HG03025 (cell line): ENCODE results near the gene FRK.
"Not testable (repeated sequence)": the region's sequence is repeated elsewhere in the genome, so short reads cannot be mapped to it uniquely, and the experiment has no call there.

Source experiments
- ATAC-seq: cut with Tn5 transposase; IDR thresholded peaks from one replicate; pipeline ENCODE4 v1.9.1; 2021; ENCODE audit warnings: mild to moderate bottlenecking, moderate library complexity; ENCODE audit not compliant: unreplicated experiment, low FRiP score

FRK gene

GRCh38 chr6:115958958-115959357 is 101.7 kb downstream of the FRK start:
- ATAC-seq, result no peak

DNA sequence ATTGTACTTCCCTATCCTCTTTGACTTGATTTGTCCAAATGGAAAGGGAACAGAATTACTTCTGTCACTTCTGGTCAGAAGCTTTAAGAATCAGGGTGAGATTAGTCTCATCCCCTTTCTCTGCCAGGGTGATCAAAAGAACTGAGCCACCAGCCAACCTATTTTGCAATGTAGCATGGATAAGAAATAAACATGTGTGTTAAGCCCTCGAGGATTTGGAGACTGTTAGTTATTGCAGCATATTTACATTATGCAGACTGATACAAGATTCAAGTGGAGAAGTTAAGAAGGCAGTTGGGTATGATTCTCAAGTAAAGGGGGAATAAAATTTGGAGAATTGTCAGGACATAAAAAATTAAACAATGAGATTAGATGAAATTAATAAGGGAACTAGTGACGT is 106.0 kb downstream of the FRK start:
- no peak for ATAC-seq

- no peak for ATAC-seq
Observed at GRCh38 chr6:115948751-115949150, 111.9 kb downstream of the FRK start.

GRCh38 chr6:115947966-115948541 is 112.6 kb downstream of the FRK start:
- no peak for ATAC-seq

DNA sequence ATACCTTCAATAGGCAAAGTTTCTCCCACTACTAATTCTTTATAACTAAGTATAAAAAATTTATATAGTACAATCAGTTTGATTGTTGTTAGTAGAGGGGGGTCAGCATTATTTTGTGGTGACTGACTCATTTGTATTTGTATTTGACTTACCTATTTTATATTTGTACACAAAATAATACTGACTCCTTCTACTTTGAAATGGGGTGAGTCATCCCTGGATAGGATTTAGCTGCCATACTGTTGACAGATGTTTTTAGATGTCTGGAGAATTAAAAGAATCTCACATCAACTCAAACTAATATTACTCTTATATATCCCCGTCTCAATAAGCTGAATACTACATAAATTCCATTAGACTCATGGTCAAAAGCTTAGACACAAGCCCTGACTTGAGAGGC is 114.9 kb downstream of the FRK start:
- no peak for ATAC-seq

DNA sequence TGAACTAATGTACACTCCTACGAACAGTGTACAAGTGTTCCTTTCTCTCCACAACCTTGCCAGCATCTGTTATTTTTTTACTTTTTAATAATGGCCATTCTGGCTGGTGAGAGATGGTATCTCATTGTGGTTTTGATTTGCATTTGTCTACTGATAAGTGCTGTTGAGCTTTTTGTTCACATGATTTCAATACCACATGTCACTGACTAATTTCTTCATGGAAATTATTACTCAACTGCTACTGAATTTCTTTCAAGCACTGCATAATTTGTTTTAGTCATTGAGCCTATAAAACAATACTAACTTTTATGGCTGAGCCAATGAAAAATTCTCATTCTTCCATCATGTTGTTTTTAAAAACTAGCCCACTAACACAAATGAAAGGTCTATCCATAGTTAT is 115.4 kb downstream of the FRK start:
- ATAC-seq, result no peak

- not testable (repeated sequence) for ATAC-seq
Observed at GRCh38 chr6:115944829-115945228, 115.9 kb downstream of the FRK start.

DNA sequence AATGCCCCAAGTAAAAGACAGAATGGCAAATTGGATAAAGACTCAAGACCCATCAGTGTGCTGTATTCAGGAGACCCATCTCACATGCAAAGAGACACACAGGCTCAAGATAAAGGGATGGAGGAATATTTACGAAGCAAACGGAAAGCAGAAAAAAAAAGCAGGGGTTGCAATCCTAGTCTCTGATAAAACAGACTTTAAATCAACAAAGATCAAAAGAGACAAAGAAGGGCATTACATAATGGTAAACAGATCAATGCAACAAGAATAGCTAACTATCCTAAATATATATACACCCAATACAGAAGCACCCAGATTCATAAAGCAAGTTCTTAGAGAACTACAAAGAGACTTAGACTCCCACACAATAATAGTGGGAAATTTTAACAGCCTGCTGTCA is 123.2 kb downstream of the FRK start:
- ATAC-seq, result not testable (repeated sequence)

GRCh38 chr6:115935361-115935760 is 125.3 kb downstream of the FRK start:
- ATAC-seq, result no peak

GRCh38 chr6:115934829-115935228 is 125.9 kb downstream of the FRK start:
- no peak for ATAC-seq

DNA sequence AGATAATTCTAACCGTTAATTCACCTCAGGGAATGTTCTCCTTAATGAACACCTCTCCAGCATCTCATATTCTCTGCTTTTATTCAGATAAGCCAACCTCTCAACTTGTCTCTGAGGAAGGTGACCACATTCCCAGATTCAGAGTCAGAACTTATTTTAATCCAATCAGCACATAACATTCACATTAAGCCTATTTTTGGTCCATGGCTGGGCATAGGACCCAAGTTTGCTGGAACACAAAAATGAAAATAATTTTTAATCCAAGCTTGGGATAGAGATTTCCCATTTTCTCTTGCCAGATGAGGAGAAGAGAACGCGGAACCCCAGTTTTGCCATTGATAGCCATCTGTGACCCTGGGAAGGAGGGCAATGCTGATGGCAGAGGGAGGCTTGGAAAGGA is 126.5 kb downstream of the FRK start:
- no peak for ATAC-seq

GRCh38 chr6:115932481-115932880 is 128.2 kb downstream of the FRK start:
- no peak for ATAC-seq

DNA sequence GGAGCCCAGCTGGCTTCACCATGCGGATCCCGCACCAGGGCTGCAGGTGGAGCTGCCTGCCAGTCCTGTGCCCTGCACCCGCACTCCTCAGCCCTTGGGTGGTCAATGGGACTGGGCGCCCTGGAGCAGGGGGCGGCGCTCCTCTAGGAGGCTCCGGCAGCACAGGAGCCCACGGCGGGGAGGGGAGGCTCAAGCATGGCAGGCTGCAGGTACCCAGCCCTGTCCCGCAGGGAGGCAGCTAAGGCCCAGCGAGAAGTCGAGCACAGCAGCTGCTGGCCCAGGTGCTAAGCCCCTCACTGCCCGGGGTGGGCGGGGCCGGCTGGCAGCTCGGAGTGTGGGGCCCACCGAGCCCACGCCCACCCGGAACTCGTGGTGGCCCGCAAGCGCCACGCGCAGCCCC is 132.7 kb downstream of the FRK start:
- ATAC-seq, result not testable (repeated sequence)

- no peak for ATAC-seq
Observed at GRCh38 chr6:115922971-115923370, 137.7 kb downstream of the FRK start.

DNA sequence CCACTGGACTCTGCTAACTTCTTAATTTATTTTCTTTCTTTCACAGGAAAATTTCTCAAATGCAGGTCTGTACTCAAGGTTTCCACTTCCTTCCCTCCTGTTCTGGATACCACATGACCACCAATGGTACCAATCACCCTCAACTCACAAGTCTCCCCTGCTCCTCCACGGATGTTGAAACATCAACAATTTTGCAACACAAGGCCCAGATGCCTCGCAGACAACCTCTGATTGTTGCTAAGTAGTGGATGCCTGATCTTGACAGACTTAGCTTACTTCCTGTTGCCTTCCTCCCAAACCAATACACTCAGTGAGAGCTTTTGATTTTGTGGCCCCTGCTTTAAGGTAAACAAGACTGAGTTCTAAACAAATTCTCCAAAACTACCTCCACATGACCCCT is 146.6 kb downstream of the FRK start:
- no peak for ATAC-seq

- ATAC-seq, result no peak
Observed at GRCh38 chr6:115909923-115910546, 150.7 kb downstream of the FRK start.

- no peak for ATAC-seq
Observed at GRCh38 chr6:115908906-115909559, 151.7 kb downstream of the FRK start.

GRCh38 chr6:115905471-115905870 is 155.2 kb downstream of the FRK start:
- ATAC-seq, result no peak

DNA sequence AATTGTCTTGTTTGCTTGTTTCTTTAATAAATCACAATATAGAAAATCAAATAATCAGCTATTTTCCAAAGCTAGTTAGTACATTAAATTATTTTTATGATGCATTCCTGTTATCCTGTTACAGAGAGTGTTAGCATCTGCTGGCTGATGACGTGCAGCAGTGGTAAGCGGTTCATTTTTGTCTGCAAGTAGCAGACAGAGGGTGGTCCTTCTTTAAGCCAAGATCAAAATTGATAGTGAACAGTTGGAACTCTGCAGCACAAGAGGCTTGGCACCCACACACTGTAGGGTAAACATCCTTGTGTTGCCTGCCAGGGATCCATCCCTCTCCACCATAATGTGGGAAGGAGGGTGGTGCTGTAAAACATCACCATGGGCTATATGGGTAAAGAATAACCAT is 158.3 kb downstream of the FRK start:
- no peak for ATAC-seq

DNA sequence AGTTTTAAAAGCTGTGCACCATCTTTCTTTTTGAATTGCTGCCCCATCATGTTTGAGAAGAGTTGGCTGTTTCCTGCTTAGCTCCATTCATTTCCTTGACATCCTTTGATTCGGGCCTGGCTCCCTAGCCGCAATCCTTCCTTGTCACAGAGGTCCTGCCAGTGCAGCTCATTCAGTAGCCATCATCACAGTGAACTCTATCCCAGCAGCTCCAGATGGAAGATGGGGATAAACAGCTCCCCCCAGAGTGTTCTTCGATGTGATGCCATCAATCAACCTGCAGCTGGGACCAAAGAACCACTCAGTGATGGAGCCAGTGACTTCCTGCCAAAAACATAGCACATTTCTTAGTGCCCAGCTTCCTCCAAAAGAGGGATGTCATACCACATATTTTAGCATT is 158.8 kb downstream of the FRK start:
- ATAC-seq, result no peak

GRCh38 chr6:115899730-115900282 is 160.9 kb downstream of the FRK start:
- no peak for ATAC-seq

GRCh38 chr6:115898246-115898645 is 162.4 kb downstream of the FRK start:
- no peak for ATAC-seq
